C4-2B (cell line): ENCODE results near the gene COL9A3.

ENCODE experiments used
- H3K27ac ChIP-seq: fragments of 450-650 bp; 2 replicates; pipeline ENCODE4 v1.5.1; 2017
- ZFX ChIP-seq: fragments of 450-650 bp; IDR thresholded peaks from 2 replicates; pipeline ENCODE4 v1.6.1; 2017
- TF ChIP-seq, protein P1 (sequence below): fragments of 450-650 bp; conservative IDR thresholded peaks from 2 replicates; pipeline ENCODE4 v1.5.1; 2017; ENCODE audit warnings: mild to moderate bottlenecking

COL9A3 gene

DNA sequence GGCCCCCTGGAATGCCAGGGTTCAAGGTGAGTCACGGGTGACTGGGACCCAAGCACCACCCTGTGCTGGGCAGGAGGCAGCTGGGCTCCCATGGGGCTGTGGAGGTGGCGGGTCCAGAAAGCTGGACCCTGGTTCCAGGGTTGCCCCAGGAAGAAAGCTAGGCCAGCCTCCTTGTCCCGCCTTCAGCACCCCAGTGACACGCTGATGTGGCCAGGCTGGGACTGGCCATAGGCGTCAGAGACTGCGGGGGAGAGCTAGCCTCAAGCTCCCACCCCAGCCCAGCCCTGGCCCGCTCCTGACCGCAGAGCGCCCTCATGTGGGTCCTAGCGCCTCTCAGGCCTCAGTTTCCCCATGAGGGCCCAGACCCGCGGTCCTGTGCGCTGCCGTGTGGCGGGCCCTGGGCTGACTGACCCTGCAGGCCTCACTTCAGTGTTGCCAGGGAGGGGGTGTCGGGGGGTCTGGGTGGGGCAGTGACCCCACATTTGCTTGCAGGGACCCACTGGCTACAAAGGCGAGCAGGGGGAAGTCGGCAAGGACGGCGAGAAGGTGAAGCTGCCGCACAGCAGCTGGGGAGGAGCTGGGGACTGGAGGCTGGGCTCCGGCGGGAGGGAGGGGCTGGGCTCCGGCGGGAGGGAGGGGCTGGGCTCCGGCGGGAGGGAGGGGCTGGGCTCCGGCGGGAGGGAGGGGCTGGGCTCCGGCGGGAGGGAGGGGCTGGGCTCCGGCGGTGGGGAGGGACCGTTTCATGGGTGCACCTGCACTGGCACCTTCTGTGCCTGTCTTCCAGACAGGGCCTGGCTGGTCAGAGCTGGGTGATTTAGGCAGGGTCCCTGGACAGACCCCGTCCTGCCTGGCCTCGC is 7.9 kb downstream of the COL9A3 start:
- peak overlapping the region; percentile 58 for H3K27ac ChIP-seq
- TF ChIP-seq ZFX = no peak
- TF ChIP-seq, protein P1, sequence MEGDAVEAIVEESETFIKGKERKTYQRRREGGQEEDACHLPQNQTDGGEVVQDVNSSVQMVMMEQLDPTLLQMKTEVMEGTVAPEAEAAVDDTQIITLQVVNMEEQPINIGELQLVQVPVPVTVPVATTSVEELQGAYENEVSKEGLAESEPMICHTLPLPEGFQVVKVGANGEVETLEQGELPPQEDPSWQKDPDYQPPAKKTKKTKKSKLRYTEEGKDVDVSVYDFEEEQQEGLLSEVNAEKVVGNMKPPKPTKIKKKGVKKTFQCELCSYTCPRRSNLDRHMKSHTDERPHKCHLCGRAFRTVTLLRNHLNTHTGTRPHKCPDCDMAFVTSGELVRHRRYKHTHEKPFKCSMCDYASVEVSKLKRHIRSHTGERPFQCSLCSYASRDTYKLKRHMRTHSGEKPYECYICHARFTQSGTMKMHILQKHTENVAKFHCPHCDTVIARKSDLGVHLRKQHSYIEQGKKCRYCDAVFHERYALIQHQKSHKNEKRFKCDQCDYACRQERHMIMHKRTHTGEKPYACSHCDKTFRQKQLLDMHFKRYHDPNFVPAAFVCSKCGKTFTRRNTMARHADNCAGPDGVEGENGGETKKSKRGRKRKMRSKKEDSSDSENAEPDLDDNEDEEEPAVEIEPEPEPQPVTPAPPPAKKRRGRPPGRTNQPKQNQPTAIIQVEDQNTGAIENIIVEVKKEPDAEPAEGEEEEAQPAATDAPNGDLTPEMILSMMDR = no peak

GRCh38 chr20:62825333-62825985 is 8.6 kb downstream of the COL9A3 start:
- no peak overlapping the region for H3K27ac ChIP-seq
- TF ChIP-seq, protein P1 = no peak
- no peak for TF ChIP-seq ZFX

- TF ChIP-seq, protein P1 = no peak
- TF ChIP-seq ZFX = no peak
- no peak overlapping the region for H3K27ac ChIP-seq
Measured at GRCh38 chr20:62825986-62826645, 9.3 kb downstream of the COL9A3 start.

GRCh38 chr20:62826646-62827310 is 9.9 kb downstream of the COL9A3 start:
- no peak overlapping the region for H3K27ac ChIP-seq
- TF ChIP-seq ZFX = no peak
- TF ChIP-seq, protein P1 = no peak

- TF ChIP-seq, protein P1 = no peak
- TF ChIP-seq ZFX = no peak
Measured at GRCh38 chr20:62827311-62828038, 10.6 kb downstream of the COL9A3 start.

GRCh38 chr20:62828051-62828450 is 11.2 kb downstream of the COL9A3 start:
- no peak overlapping the region for H3K27ac ChIP-seq
- TF ChIP-seq, protein P1 = no peak
- no peak for TF ChIP-seq ZFX

More at GRCh38 chr20:62827311-62828038, 10.6 kb downstream of the COL9A3 start:
- H3K27ac ChIP-seq = no peak overlapping the region
